Nephron progenitor cell (in vitro differentiated cells): ENCODE results near the gene PTPN1.
"Not testable (repeated sequence)": the region's sequence is repeated elsewhere in the genome, so short reads cannot be mapped to it uniquely, and the experiment has no call there.

Experiments
- DNase-seq: peaks from one replicate; pipeline ENCODE4 v3.0.0; 2021
- H3K27ac Mint-ChIP-seq: 2 replicates; pipeline ENCODE4 v1.8.0; 2021; ENCODE audit warnings: mild to moderate bottlenecking, moderate library complexity, mixed read lengths
- H3K27me3 Mint-ChIP-seq: 2 replicates; pipeline ENCODE4 v1.8.0; 2021; ENCODE audit warnings: mild to moderate bottlenecking, low read depth, mixed read lengths; ENCODE audit not compliant: poor library complexity
- H3K36me3 Mint-ChIP-seq: 2 replicates; pipeline ENCODE4 v1.8.0; 2021; ENCODE audit warnings: low read depth, mixed read lengths
- H3K4me1 Mint-ChIP-seq: 2 replicates; pipeline ENCODE4 v1.8.0; 2021; ENCODE audit warnings: mixed read lengths
- H3K4me3 Mint-ChIP-seq: 2 replicates; pipeline ENCODE4 v1.8.0; 2021; ENCODE audit warnings: mild to moderate bottlenecking, moderate library complexity, mixed read lengths
- H3K9me3 Mint-ChIP-seq: 2 replicates; pipeline ENCODE4 v1.8.0; 2021; ENCODE audit warnings: mild to moderate bottlenecking, moderate library complexity, mixed read lengths
- TF ChIP-seq, protein P1 (sequence below): fragments of 200-600 bp; sonication (generic); IDR thresholded peaks from 2 replicates; pipeline ENCODE4 v1.5.0; 2021; ENCODE audit warnings: antibody characterized with exemption

PTPN1 gene

DNA sequence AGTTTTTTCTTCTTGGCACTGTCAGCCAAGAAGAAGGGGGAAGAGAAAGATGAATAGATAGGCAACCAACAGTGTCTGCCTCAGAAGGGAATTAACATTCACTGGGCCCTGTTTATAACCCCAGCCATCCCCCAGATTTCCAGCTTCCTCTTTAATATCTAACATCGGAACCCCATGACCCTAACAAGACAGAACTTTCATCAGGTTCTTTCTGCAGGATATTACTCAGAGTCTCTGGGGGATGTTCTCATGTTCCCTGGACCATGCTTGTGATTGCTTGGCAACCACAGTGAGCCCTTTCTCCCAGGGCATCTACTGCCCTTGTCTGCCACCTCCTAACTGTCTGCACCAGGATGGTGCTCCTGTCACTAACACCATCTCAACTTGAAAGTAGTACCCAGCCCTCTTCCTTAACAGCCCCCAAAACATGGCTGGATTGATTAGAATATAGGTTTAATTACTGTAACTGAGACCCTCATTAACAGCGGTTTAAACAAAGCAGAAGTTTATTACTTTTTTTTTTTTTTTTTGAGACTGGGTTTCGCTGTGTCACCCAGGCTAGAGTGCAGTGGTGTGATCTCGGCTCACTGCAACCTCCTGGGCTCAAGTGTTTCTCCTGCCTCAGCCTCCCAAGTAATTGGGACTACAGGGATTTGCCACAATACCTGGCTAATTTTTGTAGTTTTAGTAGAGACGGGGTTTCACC is 12.0 kb upstream of the PTPN1 start:
- no peak for DNase-seq
- TF ChIP-seq, protein P1, sequence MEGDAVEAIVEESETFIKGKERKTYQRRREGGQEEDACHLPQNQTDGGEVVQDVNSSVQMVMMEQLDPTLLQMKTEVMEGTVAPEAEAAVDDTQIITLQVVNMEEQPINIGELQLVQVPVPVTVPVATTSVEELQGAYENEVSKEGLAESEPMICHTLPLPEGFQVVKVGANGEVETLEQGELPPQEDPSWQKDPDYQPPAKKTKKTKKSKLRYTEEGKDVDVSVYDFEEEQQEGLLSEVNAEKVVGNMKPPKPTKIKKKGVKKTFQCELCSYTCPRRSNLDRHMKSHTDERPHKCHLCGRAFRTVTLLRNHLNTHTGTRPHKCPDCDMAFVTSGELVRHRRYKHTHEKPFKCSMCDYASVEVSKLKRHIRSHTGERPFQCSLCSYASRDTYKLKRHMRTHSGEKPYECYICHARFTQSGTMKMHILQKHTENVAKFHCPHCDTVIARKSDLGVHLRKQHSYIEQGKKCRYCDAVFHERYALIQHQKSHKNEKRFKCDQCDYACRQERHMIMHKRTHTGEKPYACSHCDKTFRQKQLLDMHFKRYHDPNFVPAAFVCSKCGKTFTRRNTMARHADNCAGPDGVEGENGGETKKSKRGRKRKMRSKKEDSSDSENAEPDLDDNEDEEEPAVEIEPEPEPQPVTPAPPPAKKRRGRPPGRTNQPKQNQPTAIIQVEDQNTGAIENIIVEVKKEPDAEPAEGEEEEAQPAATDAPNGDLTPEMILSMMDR = no peak

GRCh38 chr20:50499938-50500337 is 10.2 kb upstream of the PTPN1 start:
- Mint-ChIP-seq H3K27ac (no peak overlapping the region), H3K27me3 (peaks cover 21% of the 10 kb centered on the region), H3K36me3 (no peaks in the 10 kb centered on the region), H3K9me3 (no peaks in the 10 kb centered on the region), H3K4me1 (peaks cover 45% of the 10 kb centered on the region), H3K4me3 (no peak overlapping the region)
- TF ChIP-seq, protein P1 = no peak
- DNase-seq = no peak

More for the DNA sequence above, 12.0 kb upstream of the PTPN1 start:
- Mint-ChIP-seq H3K4me1 (peaks cover 35% of the 10 kb centered on the region), H3K36me3 (no peaks in the 10 kb centered on the region), H3K4me3 (no peak overlapping the region), H3K27ac (no peak overlapping the region), H3K27me3 (peaks cover 24% of the 10 kb centered on the region), H3K9me3 (no peaks in the 10 kb centered on the region)

DNA sequence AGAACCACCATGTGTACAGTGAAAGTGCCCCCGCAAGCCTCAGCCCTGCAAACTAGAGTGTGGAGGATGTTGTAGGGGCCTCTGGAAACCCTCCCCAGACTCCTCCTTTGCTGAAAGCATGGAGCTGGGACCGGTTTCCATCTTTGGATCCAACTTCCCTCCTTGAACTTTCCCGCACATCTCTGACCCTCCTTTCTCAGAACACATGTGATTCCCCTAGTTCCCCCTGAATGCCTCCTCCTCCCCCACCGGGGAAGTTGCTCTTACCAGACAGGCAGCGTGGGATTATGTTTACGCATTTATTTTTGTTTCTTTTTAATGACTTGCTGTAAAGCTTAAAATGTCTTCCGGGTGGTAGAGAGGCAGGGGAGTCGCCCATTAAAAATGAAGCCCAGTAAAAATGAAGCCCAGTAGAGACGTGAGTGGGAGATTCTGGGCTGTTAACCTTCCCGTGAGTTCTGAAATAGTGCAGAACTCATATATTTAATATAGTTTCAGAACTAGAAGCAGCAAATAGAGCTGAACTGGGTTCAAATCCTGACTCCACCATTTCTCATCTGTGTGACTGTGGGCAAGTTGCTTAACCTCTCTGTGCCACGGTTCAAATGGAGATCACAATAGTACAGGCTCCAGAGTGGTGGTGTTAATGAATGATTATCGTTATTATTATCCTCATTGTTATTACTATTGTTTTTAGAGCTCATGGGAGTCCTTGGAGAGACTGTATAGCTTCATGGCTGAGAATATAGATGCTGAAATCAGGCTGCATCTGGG is 8.0 kb upstream of the PTPN1 start:
- H3K4me1 Mint-ChIP-seq = peaks cover 52% of the 10 kb centered on the region
- H3K27me3 Mint-ChIP-seq = peaks cover 7% of the 10 kb centered on the region
- no peak overlapping the region for H3K4me3 Mint-ChIP-seq
- peak overlapping the region; percentile 77 for H3K27ac Mint-ChIP-seq
- H3K9me3 Mint-ChIP-seq = no peaks in the 10 kb centered on the region
- TF ChIP-seq, protein P1 = no peak
- no peak for DNase-seq
- no peaks in the 10 kb centered on the region for H3K36me3 Mint-ChIP-seq

GRCh38 chr20:50504231-50504823 is 5.9 kb upstream of the PTPN1 start:
- Mint-ChIP-seq H3K4me1 (peaks cover 60% of the 10 kb centered on the region), H3K27ac (peak overlapping the region; percentile 37), H3K27me3 (peaks cover 7% of the 10 kb centered on the region), H3K9me3 (no peaks in the 10 kb centered on the region), H3K36me3 (no peaks in the 10 kb centered on the region), H3K4me3 (no peak overlapping the region)
- DNase-seq = no peak
- TF ChIP-seq, protein P1 = no peak

DNA sequence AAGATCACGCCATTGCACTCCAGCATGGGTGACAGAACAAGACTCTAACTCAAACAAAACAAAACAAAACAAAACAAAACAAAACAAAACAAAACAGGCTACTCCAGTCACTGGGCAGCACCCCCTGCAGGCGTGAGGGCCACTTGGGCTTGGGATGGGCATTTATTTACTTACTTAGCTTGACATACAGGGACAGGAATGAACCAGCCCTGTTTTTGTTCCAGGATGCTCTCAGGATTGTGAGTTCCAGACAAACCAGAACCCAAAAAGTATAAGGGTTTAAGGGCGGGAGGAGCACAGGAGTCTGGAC is 4.0 kb upstream of the PTPN1 start:
- peaks cover 61% of the 10 kb centered on the region for H3K4me1 Mint-ChIP-seq
- no peaks in the 10 kb centered on the region for H3K9me3 Mint-ChIP-seq
- no peaks in the 10 kb centered on the region for H3K36me3 Mint-ChIP-seq
- peaks cover 6% of the 10 kb centered on the region for H3K27me3 Mint-ChIP-seq
- TF ChIP-seq, protein P1 = no peak
- H3K27ac Mint-ChIP-seq = no peak overlapping the region
- DNase-seq = no peak
- H3K4me3 Mint-ChIP-seq = no peak overlapping the region

DNA sequence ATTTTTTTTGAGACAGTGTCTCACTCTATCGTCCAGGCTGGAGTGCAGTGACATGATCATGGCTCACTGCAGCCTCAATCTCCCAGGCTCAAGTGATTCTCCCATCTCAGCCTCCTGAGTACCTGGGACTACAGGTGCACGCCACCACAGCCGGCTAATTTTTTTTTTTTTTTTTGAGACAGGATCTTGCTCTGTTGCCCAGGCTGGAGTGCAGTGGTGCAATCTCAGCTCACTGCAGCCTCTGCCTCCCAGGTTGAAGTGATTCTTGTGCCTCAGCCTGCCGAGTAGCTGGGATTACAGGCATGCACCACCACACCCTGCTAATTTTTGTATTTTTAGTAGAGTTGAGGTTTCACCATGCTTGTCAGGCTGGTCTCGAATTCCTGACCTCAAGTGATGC is 2.4 kb upstream of the PTPN1 start:
- peaks cover 61% of the 10 kb centered on the region for H3K4me1 Mint-ChIP-seq
- H3K27ac Mint-ChIP-seq, DNase-seq, H3K27me3 Mint-ChIP-seq, H3K4me3 Mint-ChIP-seq, H3K36me3 Mint-ChIP-seq, H3K9me3 Mint-ChIP-seq: not testable (repeated sequence)
